NOMO-1 treated with DMSO at 0.1 percent for 48 hours (cell line): ENCODE results near the gene TAAR2.
A peak's percentile ranks its signal among the peaks of the same experiment; 100 is the strongest.
"Not testable (repeated sequence)": the region's sequence is repeated elsewhere in the genome, so short reads cannot be mapped to it uniquely, and the experiment has no call there.

ENCODE experiments used
- DNase-seq: peaks from one replicate; lab custom pipeline; 2025; ENCODE audit not compliant: unreplicated experiment; lab: John Stamatoyannopoulos, UW

TAAR2 gene, protein sequence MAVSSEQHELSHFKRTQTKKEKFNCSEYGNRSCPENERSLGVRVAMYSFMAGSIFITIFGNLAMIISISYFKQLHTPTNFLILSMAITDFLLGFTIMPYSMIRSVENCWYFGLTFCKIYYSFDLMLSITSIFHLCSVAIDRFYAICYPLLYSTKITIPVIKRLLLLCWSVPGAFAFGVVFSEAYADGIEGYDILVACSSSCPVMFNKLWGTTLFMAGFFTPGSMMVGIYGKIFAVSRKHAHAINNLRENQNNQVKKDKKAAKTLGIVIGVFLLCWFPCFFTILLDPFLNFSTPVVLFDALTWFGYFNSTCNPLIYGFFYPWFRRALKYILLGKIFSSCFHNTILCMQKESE

DNA sequence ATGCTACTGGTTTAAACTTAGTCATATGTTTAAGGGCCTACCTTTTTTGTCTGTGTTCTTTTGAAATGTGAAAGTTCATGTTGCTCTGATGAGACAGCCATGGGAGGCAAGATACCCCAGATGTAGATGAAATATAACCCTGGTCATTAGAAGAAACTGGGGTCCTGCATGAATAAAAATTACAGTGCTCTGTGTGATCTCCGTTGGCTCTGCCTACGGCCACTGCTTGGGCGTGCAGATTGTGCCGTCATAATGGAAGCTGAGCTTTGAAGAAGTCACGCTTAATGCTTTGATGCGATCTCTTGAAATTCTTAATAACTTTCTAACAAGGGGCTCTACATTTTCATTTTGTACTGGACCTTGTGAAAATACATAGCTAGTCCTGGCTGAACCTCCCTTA lies at the start of gene TAAR2:
Gene TAAR2, minus strand, starts transcription at position 101 of the 400 bp plus-strand sequence. Its CDS starts 0 bp downstream, at position 101.
- DNase-seq = no peak

DNA sequence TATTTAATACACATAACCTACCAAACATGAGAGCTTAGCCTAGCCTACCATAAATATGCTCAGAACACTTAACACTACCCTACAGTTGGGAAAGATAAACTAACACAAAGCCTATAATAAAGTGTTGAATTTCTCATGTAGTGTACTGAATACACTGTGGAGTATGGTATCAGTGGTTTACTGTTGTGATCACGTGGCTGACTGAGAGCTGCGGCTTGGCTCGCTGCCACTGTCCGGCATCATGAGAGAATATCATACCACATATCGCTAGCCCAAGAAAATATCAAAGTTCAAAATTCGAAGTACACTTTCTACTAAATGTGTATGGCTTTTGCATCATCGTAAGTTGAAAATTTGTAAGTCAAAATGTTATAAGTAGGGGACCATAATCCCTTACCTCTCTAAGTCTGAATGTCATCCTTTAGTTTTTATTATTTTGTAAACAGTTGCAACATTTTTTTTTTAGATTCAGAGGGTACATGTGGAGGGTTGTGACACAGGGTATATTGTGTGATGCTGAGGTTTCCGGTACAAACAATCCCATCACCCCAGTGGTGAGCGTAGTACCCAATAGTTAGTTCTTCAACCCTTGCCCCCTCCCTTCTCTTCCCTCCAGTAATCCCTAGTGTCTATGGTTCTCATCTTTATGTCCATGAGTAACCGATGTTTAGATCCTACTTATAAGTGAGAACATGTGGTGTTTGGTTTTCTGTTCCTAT lies 49.5 kb upstream of the TAAR2 start:
- peak; percentile 34 for DNase-seq

DNA sequence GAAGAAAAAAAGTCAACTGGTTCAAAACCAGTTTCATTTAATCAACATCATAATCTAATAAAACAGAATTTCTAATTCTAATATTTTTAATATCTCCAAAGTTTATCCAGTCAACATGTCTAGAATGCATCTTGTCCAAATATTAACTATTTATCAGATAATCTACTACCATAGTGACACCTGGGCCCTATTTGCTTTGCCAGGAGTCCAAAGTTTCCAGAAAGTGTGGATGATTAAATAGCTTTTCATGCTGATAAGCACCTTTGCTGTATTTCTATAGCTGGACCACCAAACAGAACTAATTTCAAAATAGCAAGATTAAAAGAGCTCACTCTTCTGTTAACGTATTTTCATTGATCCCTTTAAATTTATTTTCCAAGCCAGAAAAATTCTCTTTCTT lies 47.2 kb upstream of the TAAR2 start:
- no peak for DNase-seq

DNA sequence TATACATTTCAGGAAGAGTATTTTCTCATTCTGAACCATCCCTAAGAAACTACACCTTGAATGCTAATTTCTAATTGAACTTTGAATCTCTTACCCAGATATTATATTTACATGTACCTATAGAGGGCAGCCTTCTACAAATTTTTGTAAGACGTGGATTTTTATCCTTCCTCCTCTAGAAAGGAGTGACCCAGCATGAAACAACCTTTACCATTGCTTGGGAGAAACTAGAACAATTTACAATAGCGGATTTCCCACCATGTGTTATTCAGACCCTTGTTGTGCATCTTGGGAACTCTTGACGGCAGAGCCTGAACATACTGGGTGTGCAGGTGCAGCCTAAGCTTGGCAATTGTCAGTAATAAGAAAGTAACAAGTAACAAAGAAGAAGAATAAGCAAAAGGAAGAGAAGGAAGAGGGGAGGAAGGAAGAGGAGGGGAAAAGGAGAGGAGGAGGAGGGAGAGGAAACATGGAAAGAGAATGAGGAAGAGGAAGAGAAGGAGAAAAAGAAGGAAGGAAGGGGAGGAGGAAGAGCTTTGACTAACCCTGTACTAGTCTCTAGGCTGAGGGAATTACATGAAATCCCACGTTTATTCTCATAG lies 45.7 kb upstream of the TAAR2 start:
- DNase-seq = peak; percentile 75

DNA sequence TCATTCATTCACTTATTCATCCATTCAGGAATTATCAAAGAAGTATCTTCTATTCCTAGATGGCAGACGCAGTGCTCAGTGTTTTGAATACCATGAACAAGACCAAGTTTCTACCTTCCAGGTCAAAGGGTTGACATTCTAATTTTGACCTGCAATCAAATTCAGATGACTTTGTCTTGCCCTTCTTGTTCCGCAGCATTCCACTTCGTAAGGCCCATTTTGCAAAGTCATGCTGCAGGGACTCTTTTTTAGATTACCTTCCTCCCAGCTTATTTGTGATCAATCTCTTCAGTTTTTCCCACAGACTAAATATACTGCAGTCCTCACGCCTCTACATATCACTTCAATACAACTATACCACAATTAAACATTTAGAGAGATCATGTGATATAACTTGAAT lies 42.0 kb upstream of the TAAR2 start:
- no peak for DNase-seq

DNA sequence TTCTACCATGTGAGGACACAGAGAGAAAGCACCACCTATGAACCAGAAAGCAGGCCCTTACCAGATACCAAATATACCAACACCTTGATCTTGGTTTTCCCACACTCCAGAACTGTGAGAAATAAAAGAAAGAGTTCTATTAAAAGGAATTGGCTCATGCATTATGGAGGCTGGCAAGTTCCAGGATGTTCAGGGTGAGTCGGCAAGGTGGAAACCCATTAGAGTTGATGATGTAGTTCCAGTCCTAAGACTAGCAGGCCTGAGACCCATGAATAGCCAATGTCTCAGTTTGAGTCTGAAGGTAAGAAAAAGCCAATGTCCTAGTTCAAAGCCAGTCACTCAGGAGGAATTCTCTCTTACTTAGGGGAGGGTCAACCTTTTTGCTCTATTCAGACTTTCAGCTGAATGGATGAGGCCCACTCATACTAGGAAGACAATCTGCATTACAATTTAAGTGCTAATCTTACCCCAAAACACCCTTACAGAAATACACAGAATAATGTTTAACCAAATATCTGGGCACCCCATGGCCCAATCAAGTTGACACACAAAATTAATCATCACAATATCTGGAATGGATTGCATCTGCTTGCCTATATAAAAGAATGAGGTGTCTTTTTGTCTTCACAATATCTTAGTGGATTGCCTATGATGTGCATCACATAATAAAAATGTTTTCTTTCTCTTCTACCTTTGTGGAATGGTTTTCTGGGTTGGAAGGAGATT lies 40.4 kb upstream of the TAAR2 start:
- no peak for DNase-seq

DNA sequence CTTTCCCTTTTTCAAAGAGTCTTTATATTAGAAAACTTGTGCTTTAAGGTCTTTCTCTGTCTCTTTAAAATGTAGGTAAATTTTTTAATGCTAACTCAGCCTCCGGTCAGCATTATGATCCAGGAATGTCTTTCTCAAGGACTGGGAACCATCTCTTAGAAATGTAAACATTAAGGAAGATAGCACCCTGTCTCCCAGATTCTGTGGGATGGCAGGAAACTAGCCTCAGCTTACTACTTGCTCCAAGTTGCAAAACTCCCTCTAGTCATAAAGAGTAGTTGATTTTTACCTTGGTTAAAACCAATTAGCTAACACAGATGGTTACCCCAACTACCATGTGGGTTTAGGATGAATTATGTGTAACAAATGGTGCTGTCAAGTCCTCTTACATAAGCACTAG lies 39.6 kb upstream of the TAAR2 start:
- DNase-seq = no peak

DNA sequence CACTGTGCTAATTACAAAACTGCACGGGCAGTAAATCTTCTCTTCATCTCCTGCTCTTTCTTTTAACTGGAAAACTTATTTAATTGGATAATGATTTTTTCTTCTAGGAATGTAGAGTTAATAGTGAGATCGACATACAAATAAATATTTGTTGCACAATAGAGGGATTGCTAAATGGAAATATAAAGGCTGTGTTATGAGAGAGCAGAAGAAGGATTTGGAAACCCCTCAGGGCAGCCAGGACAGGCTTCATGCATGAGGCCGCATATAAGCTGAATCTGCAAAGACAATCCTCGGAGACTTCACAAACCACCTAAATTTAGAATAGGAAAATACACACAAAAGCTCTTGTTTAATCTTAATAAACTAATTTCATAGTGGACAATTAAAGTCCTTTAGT lies 37.8 kb upstream of the TAAR2 start:
- DNase-seq = no peak

DNA sequence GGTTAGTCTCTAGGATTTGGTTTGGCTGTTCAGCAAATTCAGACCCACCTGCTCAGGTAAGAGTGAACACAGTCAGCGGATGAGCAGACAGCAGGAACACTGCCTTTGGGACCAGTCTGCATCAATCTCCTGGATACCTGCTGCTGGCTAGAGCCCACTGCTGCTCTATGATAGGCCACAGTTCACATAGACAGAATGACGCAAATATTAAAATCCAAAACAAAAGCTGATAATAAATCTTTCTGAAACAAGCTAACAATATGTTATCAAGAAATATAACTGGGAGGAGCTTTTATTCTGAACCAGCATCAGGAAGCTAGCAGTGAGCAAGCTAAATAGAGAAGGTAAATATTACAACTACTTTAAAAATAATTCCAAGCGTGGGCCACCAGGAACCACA lies 35.0 kb upstream of the TAAR2 start, which contains the start of gene TAAR1:
Gene TAAR1, minus strand, starts transcription at position 101 of the 400 bp plus-strand sequence. CDS start 13,179 bp downstream, outside the sequence.
- no peak for DNase-seq

DNA sequence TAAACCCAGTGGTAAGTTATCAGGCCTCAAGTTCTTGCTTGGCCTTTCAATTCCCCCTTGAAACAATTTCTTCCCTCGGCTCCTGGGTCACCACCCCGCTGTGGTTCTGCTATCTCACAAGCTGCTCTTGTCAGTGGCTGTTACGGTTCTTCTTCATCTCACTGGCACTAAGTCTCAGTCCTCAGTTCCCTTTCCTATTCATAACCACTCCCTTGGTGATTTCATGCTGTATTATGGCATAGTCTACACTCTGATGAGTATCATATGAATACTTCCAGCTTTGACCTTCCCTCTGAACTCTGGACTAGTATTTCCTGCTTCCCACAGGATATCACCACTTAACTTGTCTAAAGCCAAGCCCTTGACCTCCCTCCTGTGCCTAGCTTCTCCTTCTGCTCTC lies 27.0 kb upstream of the TAAR2 start:
- peak; percentile 19 for DNase-seq

DNA sequence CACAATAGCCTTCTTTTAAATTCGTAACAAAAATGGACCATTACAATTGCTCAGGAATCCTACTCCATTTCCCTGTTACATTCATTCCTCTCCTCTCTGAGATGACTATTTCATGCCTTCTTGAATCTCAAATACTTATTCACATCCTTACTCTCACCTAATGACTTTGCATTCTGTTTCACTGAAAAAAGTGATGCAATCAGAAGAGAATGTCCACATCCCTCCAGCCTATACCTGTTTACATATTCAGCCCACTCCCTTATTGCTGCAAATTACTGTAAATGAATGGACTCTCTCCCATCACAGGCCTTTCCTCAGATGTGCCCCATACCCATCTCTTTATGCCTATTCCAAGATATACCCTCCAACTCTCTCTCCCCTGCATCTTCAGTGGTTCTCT lies 26.4 kb upstream of the TAAR2 start:
- no peak for DNase-seq

DNA sequence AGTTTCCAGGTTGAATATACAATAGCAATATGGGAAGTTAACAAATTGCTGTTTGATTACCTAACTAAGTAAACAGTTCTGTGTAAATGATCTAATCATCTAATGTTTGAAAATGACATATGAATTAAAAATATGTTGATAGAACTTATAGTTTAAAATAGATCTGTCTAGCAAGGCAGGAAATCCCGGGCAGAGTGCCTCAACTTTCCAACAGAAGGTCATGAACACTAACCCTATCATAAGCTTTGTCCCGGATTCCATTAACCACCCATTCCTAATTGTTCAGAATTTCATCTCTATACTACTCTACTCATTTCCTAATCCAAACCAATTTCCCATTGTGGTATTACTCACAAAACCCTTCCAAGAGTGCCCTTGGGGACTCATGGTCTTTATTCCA lies 24.8 kb upstream of the TAAR2 start:
- no peak for DNase-seq

DNA sequence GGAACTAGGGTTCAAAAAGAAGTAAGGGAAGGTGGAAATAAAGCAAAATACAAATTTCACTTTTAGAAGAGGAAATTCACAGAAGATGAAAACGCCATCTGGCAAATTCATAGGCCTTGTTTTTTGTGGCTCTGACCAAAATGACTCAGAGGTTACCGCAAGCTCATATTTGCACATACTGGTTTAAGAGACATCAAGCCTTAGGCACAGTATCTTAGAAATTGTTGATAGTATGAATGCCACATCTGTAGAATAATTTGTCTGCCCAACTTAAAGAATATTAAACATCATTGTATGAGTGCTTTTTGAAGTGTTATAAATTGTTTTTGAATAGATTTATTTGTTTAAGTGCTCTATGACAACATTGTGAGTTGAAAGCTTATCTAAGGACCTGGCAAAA lies 24.3 kb upstream of the TAAR2 start:
- DNase-seq = peak; percentile 70

DNA sequence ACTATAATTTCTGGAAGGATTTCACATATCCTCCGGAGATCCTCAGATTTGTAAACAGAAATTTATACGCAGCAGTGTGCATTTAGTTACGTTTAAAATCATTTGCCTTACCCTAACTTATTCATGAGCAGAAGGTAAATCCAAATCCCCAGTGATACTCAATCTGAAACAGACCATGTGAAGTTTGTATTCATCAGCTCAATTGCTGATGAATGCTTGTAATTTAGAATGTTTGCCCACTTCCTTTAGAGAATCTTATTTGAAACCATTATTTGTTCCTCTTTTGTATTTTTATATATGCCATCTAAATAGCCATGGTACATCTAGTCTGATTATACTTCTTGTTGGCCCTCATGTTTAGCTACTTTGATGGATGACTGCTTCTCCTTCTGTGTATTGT lies 19.5 kb upstream of the TAAR2 start:
- DNase-seq = peak; percentile 10

DNA sequence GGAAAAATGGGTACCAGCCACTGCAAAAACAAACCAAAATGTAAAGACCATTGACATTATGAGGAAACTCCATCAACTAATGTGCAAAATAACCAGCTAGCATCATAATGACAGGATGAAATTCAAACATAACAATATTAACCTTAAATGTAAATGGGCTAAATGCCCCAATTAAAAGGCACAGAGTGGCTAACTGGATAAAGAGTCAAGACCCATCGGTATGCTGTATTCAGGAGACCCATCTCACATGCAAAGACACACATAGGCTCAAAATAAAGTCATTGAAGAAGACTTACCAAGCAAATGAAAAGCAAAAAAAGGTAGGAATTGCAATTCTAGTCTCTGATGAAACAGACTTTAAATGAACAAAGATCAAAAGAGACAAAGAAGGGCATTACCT lies 13.1 kb upstream of the TAAR2 start:
- not testable (repeated sequence) for DNase-seq

DNA sequence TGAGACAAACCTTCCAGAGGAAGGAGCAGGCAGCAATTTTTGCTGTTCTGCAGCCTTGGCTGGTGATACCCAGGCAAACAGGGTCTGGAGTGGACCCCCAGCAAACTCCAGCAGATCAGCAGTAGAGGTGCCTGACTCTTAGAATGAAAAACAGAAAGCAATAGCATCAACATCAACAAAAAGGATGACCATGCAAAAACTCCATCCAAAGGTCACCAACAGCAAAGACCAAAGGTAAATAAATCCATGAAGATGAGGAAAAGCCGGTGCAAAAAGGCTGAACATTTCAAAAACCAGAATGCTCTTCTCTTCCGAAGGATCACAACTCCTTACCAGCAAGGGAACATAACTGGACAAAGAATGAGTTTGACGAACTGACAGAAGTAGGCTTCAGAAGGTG lies 11.8 kb upstream of the TAAR2 start:
- DNase-seq = not testable (repeated sequence)

DNA sequence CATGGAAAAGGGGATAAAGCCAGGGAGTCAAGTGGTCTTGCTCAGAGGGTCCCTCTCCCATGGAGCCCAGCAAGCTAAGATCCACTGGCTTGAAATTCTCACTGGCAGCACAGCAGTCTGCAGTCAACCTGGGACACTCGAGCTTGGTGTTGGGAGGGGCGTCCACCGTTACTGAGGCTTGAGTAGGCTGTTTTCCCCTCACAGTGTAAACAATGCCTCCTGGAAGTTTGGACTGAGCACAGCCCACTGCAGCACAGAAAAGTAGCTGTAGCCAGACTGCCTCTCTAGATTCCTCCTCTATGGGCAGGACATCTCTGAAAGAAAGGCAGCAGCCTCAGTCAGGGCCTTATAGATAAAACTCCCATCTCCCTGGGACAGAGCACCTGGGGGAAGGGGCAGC lies 11.2 kb upstream of the TAAR2 start:
- not testable (repeated sequence) for DNase-seq

DNA sequence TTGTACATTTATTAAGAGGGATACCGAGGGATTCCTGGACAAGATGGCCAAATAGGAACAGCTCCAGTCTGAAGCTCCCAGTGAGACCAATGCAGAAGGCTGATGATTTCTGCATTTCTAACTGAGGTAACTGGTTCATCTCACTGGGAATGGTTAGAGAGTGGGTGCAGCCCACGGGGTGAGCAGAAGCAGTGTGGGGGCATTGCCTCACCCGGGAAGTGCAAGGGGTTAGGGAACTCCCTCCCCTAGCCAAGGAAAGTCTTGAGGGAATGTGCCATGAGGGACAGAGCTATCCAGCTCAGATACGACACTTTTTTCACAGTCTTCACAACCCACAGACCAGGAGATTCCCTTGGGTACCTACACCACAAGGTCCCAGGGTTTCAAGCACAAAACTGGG lies 10.7 kb upstream of the TAAR2 start:
- DNase-seq = no peak

DNA sequence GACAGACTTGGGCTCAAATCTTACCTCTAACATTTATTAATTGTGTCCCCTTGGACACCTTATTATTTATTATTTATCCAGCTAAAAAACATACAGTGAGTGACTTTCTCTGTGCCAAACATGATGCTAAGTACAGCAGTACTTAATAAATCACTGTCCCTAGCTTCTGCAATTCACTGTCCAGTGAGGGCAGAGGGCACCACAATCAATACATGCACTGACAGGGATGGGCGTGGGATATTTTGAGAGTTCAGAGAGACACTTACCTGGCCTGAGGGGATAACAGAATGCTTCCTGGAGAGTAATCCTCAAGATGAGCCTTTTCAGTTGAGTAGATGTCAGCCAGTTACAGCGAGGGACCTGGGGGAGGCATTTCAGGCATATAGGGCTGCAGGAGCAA lies 9.3 kb upstream of the TAAR2 start:
- DNase-seq = no peak

DNA sequence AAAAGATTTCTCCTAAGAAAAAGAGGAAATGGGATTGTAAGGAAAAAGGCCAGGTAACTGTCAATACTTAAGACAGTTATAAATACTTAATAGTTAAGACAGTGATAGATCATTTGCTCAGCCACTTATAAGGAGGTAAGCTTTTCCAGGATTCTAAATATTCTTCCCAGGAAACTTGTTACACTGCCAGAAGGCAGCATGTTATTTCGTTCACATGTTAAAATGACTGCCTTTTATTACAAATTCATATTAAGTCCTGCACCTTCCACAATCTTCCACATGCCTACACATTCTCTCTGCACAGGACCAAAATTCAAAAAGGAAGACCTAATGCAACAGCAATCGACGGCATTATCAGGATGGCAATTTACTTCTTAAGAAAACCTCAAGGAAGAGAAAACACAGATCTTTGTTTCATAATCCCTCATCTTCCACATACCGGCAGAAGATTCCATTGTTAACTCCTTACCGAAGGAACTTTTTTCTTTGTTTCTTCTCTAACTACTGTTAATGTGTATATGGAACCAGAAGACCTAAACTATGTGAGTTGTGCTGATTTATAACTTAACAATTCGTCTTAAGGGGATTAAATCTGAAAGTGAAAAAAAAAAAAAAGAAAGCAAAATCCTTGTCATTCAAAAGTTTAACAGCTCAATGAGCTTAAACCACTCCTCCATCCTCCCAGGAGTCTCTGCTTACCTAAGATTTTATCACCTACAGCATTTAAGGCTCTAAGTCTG lies 799 bp downstream of the TAAR2 start:
- DNase-seq = no peak

DNA sequence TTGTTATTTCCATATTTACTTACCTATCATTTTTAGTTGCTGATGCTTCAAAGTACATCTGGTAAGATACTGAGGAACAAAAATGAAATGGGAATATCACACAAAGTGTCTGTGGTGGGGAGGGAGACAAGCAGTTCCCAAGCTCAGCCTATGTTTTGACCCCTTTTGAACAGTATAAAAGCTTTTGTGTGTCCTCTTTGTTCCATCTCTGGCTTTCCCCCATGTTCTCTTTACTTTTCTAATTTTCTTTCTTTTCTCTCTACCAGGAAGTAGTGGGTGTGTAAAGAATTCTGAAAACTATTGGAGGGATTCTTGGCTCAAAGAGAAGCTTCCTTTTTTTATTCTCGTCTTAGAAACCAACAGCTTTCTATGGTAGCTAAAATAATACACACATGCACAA lies 7.4 kb downstream of the TAAR2 start:
- no peak for DNase-seq
